ENCODE results near the gene TGFBR3L.

TGFBR3L gene

GRCh38 chr19:7903244-7904073 is 11.2 kb upstream of the TGFBR3L start, which contains the start of gene MAP2K7:
TSS of gene MAP2K7 (plus strand) at chr19:7903877. CDS start at chr19:7903945, 68 bp downstream.
- in situ Hi-C loops (cut with MboI; ENCODE audit: low sequenced_read_pairs) = no loop called here

- in situ Hi-C loops (cut with MboI; ENCODE audit: low sequenced_read_pairs) = no loop called here
These were observed 10.3 kb upstream of the TGFBR3L start for GRCh38 chr19:7904074-7905020.

GRCh38 chr19:7905268-7905667 is 9.4 kb upstream of the TGFBR3L start:
- in situ Hi-C loops (cut with MboI; ENCODE audit: low sequenced_read_pairs) = no loop called here

GRCh38 chr19:7905859-7906258 is 8.8 kb upstream of the TGFBR3L start:
- in situ Hi-C loops (cut with MboI; ENCODE audit: low sequenced_read_pairs) = no loop called here

- in situ Hi-C loops (cut with MboI; ENCODE audit: low sequenced_read_pairs) = no loop called here
These were observed 7.5 kb upstream of the TGFBR3L start for GRCh38 chr19:7907122-7907521.

GRCh38 chr19:7907544-7907943 is 7.1 kb upstream of the TGFBR3L start:
- in situ Hi-C loops (cut with MboI; ENCODE audit: low sequenced_read_pairs) = no loop called here

- in situ Hi-C loops (cut with MboI; ENCODE audit: low sequenced_read_pairs) = no loop called here
These were observed 6.4 kb upstream of the TGFBR3L start for GRCh38 chr19:7908078-7908699.

GRCh38 chr19:7908742-7909461 is 5.7 kb upstream of the TGFBR3L start:
- in situ Hi-C loops (cut with MboI; ENCODE audit: low sequenced_read_pairs) = no loop called here

GRCh38 chr19:7909471-7910067 is 5.1 kb upstream of the TGFBR3L start:
- in situ Hi-C loops (cut with MboI; ENCODE audit: low sequenced_read_pairs) = no loop called here

- in situ Hi-C loops (cut with MboI; ENCODE audit: low sequenced_read_pairs) = no loop called here
These were observed 4.1 kb upstream of the TGFBR3L start for GRCh38 chr19:7910321-7911161.

GRCh38 chr19:7911508-7912143 is 3.0 kb upstream of the TGFBR3L start:
- in situ Hi-C loops (cut with MboI; ENCODE audit: low sequenced_read_pairs) = no loop called here

GRCh38 chr19:7912144-7912696 is 2.4 kb upstream of the TGFBR3L start:
- in situ Hi-C loops (cut with MboI; ENCODE audit: low sequenced_read_pairs) = no loop called here

- in situ Hi-C loops (cut with MboI; ENCODE audit: low sequenced_read_pairs) = no loop called here
These were observed 1.7 kb upstream of the TGFBR3L start for GRCh38 chr19:7912697-7913564.

- in situ Hi-C loops (cut with MboI; ENCODE audit: low sequenced_read_pairs) = no loop called here
These were observed 978 bp upstream of the TGFBR3L start for GRCh38 chr19:7913652-7914051.

- in situ Hi-C loops (cut with MboI; ENCODE audit: low sequenced_read_pairs) = no loop called here
These were observed 531 bp upstream of the TGFBR3L start for GRCh38 chr19:7914099-7914498.

- in situ Hi-C loops (cut with MboI; ENCODE audit: low sequenced_read_pairs) = no loop called here
These were observed 846 bp downstream of the TGFBR3L start for GRCh38 chr19:7915250-7916102.

Measured in HL-60/S4 treated with retinoic acid at 250 ng/mL for 4 days and 3 days (cell line).